GM21390 (cell line): ENCODE results near the gene DTX3.
"Not testable (repeated sequence)": the region's sequence is repeated elsewhere in the genome, so short reads cannot be mapped to it uniquely, and the experiment has no call there.

Experiments used
- ATAC-seq: cut with Tn5 transposase; IDR thresholded peaks from one replicate; pipeline ENCODE4 v1.9.1; 2021; ENCODE audit not compliant: unreplicated experiment

DTX3 gene, protein sequence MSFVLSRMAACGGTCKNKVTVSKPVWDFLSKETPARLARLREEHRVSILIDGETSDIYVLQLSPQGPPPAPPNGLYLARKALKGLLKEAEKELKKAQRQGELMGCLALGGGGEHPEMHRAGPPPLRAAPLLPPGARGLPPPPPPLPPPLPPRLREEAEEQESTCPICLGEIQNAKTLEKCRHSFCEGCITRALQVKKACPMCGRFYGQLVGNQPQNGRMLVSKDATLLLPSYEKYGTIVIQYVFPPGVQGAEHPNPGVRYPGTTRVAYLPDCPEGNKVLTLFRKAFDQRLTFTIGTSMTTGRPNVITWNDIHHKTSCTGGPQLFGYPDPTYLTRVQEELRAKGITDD

DNA sequence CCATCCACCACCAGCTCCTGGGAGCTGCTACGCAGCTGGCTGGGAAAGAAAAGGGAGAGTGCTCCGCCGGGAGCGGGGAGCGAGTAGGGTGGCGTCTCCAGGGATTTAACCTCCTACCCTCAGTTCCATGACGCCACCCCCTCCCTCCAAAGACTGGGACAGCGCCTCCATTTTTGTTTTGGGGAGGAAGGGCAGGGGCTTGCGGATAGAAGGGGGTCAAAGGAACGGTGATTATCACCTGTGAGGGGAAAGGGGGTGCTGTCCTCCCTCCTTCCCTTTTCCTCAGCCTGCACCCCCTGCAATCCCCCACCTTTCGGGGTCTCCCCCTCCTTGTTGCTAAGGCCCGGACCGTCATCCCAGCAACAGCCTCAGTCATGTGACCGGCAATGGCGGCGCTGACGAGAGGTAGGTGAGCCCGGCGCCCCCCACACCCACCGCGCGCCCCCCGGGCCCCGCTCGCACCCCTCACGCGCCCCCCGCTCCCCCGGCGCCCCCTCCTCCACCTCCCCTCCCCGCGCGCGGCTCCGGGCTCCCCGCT, at the start of gene DTX3:
TSS of gene DTX3 (plus strand) at position 371 of the 538 bp plus-strand sequence. CDS start 1,694 bp downstream, outside the sequence.
- no peak for ATAC-seq

DNA sequence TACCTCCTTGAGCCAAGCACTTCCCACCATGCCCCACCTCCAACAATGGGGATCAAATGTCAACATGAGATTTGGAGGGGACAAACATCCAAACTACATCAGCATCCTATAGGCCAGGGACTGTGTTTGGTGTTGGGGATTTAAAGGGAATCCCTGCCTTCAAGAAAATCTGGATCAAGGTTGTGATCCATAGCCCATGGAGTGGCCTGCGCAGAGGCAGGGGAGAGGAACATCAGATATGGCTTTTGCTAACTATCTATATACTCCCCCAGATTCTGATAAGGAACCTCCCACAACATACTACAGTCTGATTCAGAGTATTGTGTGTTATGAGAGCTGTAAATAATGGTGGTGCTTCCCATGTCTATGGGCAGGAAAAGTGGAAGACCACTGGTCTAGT, 49.7 kb upstream of the DTX3 start:
- ATAC-seq, result no peak

DNA sequence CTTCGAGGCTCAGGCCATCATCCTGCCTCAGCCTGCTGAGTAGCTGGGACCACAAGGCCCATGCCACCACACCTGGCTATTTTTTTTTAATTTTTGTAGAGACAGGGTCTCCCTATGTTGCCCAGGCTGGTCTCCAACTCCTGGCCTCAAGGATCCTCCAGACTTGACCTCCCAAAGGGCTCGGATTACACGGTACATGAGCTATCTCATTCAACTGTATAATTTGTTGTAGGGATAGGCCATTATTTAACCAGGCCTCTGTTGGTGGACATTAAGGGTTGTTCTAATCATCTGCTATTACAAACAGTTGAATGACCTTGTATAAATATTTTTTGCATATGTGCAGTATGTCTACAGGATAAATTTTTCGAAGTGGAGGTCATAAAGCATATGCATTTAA, 45.8 kb upstream of the DTX3 start:
- ATAC-seq, result no peak

DNA sequence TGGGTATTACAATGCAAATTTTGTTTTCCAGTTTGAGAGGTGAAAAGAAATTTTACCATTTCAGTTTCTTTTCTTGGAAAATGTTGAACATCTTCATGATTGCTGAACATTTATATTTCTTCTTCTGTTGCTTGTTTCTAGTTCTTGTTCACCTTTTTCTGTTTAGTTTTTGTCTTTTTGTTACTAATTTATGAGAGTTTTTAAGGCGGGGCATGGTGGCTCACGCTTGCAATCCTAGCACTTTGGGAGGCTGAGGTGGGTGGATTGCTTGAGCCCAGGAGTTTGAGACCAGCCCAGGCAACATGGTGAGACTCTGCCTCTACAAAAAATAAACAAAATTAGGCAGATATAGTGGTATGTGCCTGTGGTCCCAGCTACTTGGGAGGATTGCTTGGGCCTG, 44.1 kb upstream of the DTX3 start:
- ATAC-seq, result no peak

DNA sequence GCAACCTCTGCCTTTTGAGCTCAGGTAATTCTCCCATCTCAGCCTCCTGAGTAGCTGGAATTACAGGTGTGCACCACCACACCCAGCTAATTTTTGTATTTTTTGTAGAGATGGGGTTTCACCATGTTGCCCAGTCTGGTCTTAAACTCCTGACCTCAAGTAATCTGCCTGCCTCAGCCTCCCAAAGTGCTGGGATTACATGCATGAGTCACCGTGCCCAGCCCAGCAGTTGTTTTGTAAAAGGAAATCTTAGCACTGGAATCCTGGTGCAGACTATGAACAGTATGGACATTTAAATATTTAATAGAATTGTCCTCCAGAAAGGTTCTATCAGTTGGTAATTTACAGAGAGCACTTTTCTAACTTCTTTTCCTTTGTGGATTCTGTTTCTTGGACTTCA, 43.5 kb upstream of the DTX3 start:
- not testable (repeated sequence) for ATAC-seq

DNA sequence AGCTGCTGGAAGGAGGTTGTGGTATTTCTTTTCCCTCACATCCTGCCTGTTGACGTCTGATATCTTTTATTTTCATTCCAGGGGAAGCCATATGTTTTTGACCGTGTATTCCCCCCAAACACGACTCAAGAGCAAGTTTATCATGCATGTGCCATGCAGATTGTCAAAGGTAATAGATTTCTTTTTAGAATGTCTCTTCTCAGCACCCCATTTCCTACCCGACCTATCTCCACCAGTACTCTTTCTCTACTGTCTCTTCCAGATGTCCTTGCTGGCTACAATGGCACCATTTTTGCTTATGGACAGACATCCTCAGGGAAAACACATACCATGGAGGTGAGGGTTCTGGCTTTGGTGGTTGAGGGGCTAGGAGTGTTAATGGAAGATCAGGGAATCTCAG, 41.3 kb upstream of the DTX3 start:
- no peak for ATAC-seq

DNA sequence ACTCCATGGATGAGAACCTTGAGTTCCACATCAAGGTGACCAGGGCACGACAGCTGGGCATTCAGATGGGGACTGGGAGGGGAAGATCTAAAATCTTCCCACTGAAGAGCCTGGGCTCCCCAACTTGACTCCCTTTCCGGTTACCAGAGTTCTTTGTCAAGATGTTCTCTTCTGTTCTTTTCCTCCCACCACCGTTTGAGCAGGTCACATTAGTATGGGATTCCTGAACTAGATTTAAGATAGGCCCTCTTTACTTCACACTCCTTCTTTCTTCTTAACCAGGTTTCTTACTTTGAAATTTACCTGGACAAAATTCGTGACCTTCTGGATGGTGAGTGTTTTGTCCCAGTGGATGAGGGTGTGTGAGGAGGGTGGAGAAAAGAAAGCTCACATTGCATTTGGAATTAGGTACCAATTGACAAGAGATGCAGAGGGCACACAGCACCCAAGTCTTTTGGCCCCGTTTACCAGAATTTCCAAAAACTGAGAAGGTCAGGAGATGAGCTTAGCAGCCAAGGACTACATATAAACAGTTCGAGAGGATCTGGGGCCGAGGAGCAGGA, 40.4 kb upstream of the DTX3 start:
- ATAC-seq, result no peak

DNA sequence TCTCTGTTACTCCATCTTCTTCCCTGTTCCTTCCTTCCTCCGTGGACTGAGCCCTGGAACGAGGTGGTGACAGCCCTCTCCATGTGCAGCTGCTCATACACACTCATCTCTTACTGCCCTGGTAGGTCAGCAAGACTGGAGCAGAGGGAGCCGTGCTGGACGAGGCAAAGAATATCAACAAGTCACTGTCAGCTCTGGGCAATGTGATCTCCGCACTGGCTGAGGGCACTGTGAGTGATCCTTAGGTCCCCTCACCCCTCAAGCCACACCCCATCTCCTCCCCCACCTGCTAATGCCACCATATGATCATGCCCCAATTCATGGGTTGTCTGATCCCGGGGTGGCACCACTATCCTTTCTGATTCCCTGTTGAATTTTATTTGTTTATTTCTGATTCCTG, 35.8 kb upstream of the DTX3 start:
- no peak for ATAC-seq

DNA sequence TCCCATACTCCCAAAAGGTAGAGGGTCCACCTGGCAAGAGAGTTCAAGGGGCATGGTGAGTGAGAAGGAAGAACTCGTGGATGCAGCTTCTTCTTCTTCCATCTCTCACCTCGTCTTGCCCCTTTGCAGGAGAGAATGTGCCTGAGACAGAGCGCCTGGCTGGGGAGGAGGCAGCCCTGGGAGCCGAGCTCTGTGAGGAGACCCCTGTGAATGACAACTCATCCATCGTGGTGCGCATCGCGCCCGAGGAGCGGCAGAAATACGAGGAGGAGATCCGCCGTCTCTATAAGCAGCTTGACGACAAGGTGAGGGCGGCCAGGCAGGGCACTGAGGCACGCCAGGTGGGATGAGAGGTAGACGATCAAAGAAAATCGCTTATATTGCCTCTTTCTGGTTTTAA, 34.8 kb upstream of the DTX3 start:
- no peak for ATAC-seq

DNA sequence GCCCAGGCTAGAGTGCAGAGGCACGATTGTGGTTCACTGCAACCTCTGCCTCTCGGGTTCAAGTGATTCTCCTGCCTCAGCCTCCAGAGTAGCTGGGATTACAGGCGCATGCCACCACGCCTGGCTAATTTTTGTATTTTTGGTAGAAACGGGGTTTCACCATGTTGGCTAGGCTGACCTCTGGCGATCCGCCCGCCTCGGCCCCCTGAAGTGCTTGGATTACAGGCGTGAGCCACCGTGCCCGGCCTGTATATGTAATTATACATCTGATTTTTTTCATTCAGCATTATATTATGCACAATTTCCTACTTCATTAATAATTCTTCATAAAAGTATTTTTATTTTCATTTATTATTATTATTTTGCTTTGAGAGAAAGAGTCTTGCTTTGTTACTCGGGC, 34.2 kb upstream of the DTX3 start:
- ATAC-seq, result not testable (repeated sequence)

DNA sequence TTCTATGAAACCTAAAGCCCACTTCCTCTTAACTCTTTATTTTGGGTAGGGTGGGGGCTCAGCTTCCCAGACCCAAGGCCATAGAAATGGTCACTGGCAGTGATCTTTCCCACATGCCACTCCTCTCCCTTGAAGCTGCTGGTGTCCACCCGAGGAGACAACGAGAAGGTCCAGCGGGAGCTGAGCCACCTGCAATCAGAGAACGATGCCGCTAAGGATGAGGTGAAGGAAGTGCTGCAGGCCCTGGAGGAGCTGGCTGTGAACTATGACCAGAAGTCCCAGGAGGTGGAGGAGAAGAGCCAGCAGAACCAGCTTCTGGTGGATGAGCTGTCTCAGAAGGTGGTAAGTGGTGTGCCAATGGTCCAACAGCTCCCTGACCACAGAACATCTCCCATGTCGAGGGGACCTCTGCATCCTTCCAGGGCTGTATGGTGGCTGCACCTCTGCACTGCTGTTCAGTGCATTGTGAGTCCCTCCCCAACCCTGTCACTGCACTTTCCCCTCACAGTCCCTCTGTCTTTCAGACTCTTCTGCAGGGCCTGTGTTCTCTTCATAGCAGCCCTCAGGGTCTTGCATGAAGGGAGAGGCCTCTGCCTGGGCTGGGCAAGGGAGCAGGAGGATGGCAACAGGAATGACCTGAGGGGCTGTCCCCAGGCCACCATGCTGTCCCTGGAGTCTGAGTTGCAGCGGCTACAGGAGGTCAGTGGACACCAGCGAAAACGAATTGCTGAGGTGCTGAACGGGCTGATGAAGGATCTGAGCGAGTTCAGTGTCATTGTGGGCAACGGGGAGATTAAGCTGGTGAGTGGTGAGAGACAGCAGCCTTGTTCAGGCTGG, 32.5 kb upstream of the DTX3 start:
- ATAC-seq, result no peak

DNA sequence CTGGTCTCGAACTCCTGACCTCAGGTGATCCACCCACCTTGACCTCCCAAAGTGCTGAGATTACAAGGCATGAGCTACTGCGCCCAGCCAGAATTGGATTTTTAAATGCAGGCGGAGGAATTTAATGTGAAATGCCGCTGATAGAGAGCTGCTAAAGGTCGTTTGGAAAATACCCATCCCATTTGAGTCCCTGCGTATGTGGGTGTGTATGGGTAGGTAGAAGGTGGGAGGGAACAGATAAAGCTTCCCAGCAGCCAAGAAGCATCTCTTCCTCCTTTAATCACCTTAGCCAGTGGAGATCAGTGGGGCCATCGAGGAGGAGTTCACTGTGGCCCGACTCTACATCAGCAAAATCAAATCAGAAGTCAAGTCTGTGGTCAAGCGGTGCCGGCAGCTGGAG, 29.8 kb upstream of the DTX3 start:
- no peak for ATAC-seq

DNA sequence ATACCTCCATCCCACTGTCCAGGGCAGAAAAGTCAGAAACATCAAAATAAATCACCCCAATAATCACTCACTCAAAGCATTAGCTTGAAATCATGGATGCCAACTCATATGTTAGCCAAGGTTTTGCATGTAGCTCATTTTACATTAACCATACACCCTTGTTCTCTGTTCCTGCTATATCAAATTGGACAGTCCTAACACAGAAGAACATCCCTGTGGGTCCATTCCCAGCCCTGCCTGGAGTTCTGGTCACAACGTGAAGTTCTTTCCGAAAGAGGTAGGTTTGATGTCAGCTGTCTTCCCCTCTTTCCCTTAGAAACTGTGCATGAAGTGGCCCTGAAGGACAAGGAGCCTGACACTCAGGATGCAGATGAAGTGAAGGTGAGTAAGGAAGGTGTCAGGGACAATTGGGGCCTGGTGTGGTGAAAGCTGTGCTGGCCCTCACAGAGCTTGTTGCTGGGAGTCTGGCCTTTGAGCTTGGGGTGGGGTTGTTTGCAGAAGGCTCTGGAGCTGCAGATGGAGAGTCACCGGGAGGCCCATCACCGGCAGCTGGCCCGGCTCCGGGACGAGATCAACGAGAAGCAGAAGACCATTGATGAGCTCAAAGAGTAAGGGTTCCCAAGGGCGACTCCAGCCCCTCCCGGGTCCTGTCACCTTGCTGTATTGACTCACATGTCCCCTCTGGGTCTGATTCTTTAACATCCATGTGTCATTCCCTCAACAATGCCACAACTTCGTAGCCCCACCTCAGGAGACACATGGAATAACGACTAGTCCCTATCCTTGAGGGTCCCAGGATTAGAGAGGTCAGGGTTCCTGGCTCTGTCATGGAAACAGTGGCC, 28.6 kb upstream of the DTX3 start:
- no peak for ATAC-seq

DNA sequence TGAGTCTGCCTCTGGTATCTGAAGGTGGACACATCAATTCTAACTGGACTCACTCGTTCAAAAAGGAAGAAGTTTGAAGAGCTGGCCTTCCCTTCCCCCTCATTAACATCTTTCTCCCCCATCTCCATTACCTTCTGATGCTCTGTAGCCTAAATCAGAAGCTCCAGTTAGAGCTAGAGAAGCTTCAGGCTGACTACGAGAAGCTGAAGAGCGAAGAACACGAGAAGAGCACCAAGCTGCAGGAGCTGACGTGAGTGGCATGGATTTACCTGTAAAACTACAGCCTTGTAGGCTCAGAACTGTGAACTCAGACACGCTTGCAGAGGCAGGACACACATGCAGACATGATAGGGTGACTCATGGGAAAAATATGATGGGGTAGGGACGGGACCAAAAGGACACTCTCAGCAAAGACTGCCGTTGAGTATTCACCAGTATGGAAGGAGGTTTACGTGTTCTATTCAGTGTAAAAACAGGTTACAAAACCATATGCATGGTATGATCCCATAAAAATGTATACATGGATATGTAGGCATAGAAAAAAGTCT, 27.9 kb upstream of the DTX3 start:
- no peak for ATAC-seq

DNA sequence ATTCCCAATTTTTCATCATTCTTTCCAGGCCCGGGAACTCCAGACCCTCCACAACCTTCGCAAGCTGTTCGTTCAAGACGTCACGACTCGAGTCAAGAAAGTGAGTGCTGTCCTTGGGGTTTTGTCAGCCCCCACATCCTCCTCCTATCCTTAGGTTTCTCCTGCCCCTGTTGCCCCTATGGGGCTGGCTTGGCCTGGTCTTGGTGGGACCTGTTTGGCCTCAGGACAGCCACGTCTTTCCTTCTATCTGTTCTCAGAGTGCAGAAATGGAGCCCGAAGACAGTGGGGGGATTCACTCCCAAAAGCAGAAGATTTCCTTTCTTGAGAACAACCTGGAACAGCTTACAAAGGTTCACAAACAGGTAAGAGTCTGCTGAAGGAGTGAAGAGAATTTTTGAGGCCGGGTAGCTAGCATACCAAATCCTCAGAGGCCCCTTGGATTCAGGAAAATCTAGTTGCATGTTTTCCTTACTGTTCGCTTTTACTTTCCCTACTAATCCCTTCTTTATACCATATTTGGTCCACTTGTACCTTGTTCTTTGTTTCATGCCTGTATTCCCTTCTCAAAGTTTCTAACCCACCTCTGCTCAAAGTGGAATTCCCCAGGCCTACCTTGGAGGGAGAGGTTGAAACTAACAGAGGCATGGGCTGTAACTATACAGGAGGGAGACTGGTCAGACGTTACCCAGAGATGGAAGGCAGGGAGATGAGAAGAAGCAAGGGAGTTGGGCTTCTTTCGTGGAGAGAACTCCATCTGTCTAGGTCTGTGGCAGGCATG, 26.5 kb upstream of the DTX3 start:
- no peak for ATAC-seq

DNA sequence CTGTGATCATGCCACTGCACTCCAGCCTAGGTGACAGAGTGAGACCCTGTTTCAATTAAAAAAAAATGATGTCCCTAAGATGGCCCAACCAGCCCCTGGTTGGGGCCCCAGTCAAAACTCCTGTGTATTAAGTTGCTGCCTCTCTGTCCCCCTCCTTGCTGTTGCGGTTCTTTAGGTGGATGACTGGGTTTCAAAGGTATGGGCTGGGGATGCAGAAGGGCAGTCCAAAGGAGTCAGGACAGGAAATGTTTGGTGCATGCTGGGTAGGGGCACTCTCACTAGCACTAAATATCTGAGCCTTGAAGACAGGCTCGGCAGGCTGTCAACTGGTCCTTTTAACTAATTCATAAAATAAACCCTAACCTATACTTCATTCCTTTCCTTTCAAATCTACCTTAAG, 25.6 kb upstream of the DTX3 start:
- no peak for ATAC-seq

DNA sequence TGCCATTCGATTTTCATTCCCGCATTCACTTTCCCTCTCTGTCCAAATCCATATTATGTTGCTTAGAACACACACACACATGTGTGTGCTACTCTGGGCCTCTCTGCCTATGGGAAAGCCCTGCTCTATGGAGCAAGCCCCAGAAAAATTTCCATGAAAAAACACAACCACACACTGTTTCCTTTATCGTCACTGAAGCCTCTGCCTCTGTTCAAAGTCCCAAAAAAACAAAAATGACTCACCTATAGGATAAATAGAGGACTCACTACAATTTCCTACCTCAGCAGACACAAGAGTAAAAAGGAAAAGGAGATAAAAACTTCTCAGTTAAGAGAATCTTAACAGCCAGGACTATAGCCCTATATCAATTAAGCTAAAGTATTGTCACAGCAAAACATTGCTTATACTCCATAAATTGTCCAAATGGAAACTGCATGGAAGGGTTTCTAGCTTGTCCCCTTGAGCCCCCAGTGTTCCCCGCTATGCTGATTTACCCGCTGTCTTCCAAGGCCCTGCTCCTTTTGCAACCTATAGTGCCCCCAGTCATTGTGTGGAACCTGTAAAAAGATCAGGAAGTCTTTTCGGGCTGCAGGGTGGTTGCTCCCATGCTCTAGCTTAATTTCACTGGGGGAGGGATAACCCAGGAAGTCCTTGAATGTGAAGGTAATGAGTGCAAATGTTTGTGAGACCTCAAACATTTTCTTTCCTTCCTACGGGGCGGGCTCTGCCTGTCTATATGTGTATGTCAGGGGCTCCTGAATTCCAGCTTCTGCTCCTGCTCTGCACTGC, 24.8 kb upstream of the DTX3 start:
- ATAC-seq, result no peak

DNA sequence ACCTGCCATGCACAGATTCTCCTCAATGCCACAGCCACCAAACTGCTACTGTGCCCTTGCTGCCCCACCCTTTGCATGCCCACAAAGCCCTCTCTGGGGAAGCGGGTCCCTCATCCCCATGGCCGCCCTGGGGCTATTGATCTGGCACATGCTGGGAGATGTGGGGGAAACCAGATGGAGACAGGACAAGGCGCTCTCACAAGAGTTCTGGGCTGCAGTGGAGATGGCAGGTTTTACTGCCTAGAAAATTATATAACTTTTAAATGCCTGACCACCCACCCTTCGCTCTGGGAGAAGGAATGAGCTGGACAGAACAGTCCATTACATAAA, 24.2 kb upstream of the DTX3 start:
- ATAC-seq, result no peak

DNA sequence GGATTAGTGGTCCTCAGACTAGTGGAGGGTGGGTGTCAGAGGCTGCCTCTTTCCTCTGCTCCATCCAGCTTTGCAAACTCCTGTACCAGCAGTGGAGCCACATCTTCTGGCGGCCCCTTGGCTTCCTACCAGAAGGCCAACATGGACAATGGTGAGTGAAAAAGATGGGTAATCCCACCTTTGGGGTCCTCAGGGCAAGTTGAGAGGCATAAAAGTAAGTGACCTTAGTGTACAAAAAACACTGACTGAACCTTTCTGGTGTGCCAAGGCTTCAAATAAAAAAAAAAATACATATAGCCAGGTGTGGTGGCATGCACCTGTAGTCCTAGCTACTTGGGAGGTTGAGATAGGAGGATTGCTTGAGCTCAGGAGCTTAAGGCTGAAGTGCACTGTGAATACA, 22.8 kb upstream of the DTX3 start:
- ATAC-seq, result no peak
